NT2/D1 (cell line): Measurements from ENCODE around the gene PLOD2.

Source experiments
- DNase-seq: peaks from one replicate; pipeline ENCODE4 v3.0.0-alpha.2; 2011; ENCODE audit warnings: low read depth, low spot score
- H3K27me3 ChIP-seq: 2 replicates; pipeline ENCODE4 v1.6.0; 2011; ENCODE audit warnings: mild to moderate bottlenecking; ENCODE audit not compliant: insufficient read length, insufficient read depth
- H3K36me3 ChIP-seq: 2 replicates; pipeline ENCODE4 v1.6.1; 2011; ENCODE audit warnings: mild to moderate bottlenecking, low read length, mixed read lengths; ENCODE audit not compliant: insufficient read depth, insufficient read length
- H3K4me1 ChIP-seq: 2 replicates; pipeline ENCODE4 v1.5.1; 2011; ENCODE audit not compliant: insufficient read depth, insufficient read length
- H3K4me3 ChIP-seq: 2 replicates; pipeline ENCODE4 v1.5.1; 2011; ENCODE audit warnings: low read depth; ENCODE audit not compliant: insufficient read length
- H3K9ac ChIP-seq: 2 replicates; pipeline ENCODE4 v1.6.0; 2011; ENCODE audit warnings: low read depth; ENCODE audit not compliant: insufficient read length
- H3K9me3 ChIP-seq: 2 replicates; pipeline ENCODE4 v1.5.1; 2011; ENCODE audit warnings: mild to moderate bottlenecking, low read length; ENCODE audit not compliant: insufficient read depth
- SUZ12 ChIP-seq: IDR thresholded peaks from 2 replicates; pipeline ENCODE4 v1.6.1; 2011; ENCODE audit not compliant: insufficient read length, insufficient read depth; ENCODE audit errors: extremely low read depth
- YY1 ChIP-seq: IDR thresholded peaks from 2 replicates; pipeline ENCODE4 v1.6.1; 2011; ENCODE audit not compliant: insufficient read length, insufficient read depth
- ZNF274 ChIP-seq: IDR thresholded peaks from 2 replicates; pipeline ENCODE4 v1.6.1; 2011; ENCODE audit warnings: mild to moderate bottlenecking, low read depth, low read length

The PLOD2 gene

GRCh38 chr3:146100180-146100579 lies 60.8 kb downstream of the PLOD2 start:
- H3K4me3 ChIP-seq, result no peak overlapping the region
- no peaks in the 10 kb centered on the region for H3K9me3 ChIP-seq
- H3K27me3 ChIP-seq, result no peaks in the 10 kb centered on the region
- H3K9ac ChIP-seq, result no peak overlapping the region
- DNase-seq, result no peak
- TF ChIP-seq YY1 (no peak), ZNF274 (no peak)
- H3K36me3 ChIP-seq, result peaks cover 20% of the 10 kb centered on the region
- H3K4me1 ChIP-seq, result no peaks in the 10 kb centered on the region

GRCh38 chr3:146099316-146099715 lies 61.7 kb downstream of the PLOD2 start:
- no peaks in the 10 kb centered on the region for H3K27me3 ChIP-seq
- no peak overlapping the region for H3K4me3 ChIP-seq
- H3K9me3 ChIP-seq, result no peaks in the 10 kb centered on the region
- TF ChIP-seq YY1 (no peak), SUZ12 (no peak), ZNF274 (no peak)
- no peak overlapping the region for H3K9ac ChIP-seq
- H3K4me1 ChIP-seq, result no peaks in the 10 kb centered on the region
- H3K36me3 ChIP-seq, result peaks cover 17% of the 10 kb centered on the region
- no peak for DNase-seq

- no peak for TF ChIP-seq ZNF274
- no peak for TF ChIP-seq SUZ12
- no peak for TF ChIP-seq YY1
- H3K9me3 ChIP-seq, result no peaks in the 10 kb centered on the region
- H3K4me1 ChIP-seq, result no peaks in the 10 kb centered on the region
- no peaks in the 10 kb centered on the region for H3K27me3 ChIP-seq
- H3K4me3 ChIP-seq, result no peak overlapping the region
- no peak overlapping the region for H3K9ac ChIP-seq
- no peak for DNase-seq
- H3K36me3 ChIP-seq, result no peaks in the 10 kb centered on the region
Measured at GRCh38 chr3:146093896-146094295, 67.1 kb downstream of the PLOD2 start.

GRCh38 chr3:146092230-146092629 lies 68.8 kb downstream of the PLOD2 start:
- no peaks in the 10 kb centered on the region for H3K4me1 ChIP-seq
- no peaks in the 10 kb centered on the region for H3K9me3 ChIP-seq
- no peak for DNase-seq

GRCh38 chr3:146091397-146091796 lies 69.6 kb downstream of the PLOD2 start:
- no peak for TF ChIP-seq ZNF274
- no peak for TF ChIP-seq SUZ12
- no peak for TF ChIP-seq YY1
- Histone ChIP-seq H3K27me3 (no peaks in the 10 kb centered on the region), H3K9ac (no peak overlapping the region), H3K36me3 (no peaks in the 10 kb centered on the region), H3K4me1 (no peaks in the 10 kb centered on the region), H3K4me3 (no peak overlapping the region), H3K9me3 (no peaks in the 10 kb centered on the region)
- DNase-seq, result no peak

More at GRCh38 chr3:146092230-146092629, 68.8 kb downstream of the PLOD2 start:
- no peak for TF ChIP-seq YY1
- TF ChIP-seq SUZ12, result no peak
- TF ChIP-seq ZNF274, result no peak
- H3K4me3 ChIP-seq, result no peak overlapping the region
- H3K36me3 ChIP-seq, result no peaks in the 10 kb centered on the region
- no peaks in the 10 kb centered on the region for H3K27me3 ChIP-seq
- no peak overlapping the region for H3K9ac ChIP-seq

- no peak for DNase-seq
- Histone ChIP-seq H3K9ac (no peak overlapping the region), H3K4me3 (no peak overlapping the region), H3K36me3 (no peaks in the 10 kb centered on the region), H3K9me3 (no peaks in the 10 kb centered on the region), H3K27me3 (no peaks in the 10 kb centered on the region), H3K4me1 (no peaks in the 10 kb centered on the region)
- no peak for TF ChIP-seq ZNF274
- TF ChIP-seq YY1, result no peak
- no peak for TF ChIP-seq SUZ12
Measured at GRCh38 chr3:146090521-146090920, 70.5 kb downstream of the PLOD2 start.

- Histone ChIP-seq H3K4me1 (no peaks in the 10 kb centered on the region), H3K9me3 (no peaks in the 10 kb centered on the region), H3K9ac (no peak overlapping the region), H3K27me3 (no peaks in the 10 kb centered on the region), H3K36me3 (no peaks in the 10 kb centered on the region), H3K4me3 (no peak overlapping the region)
- DNase-seq, result no peak
- no peak for TF ChIP-seq YY1
- TF ChIP-seq SUZ12, result no peak
- no peak for TF ChIP-seq ZNF274
Measured at GRCh38 chr3:146088840-146089239, 72.1 kb downstream of the PLOD2 start.

GRCh38 chr3:146087116-146087515 lies 73.9 kb downstream of the PLOD2 start:
- no peaks in the 10 kb centered on the region for H3K36me3 ChIP-seq
- H3K9me3 ChIP-seq, result no peaks in the 10 kb centered on the region
- TF ChIP-seq SUZ12 (no peak), YY1 (no peak), ZNF274 (no peak)
- no peak for DNase-seq
- H3K9ac ChIP-seq, result no peak overlapping the region
- H3K4me3 ChIP-seq, result no peak overlapping the region
- no peaks in the 10 kb centered on the region for H3K4me1 ChIP-seq
- H3K27me3 ChIP-seq, result no peaks in the 10 kb centered on the region
